HG02884 (cell line): ENCODE results near the gene TMC3.
"Not testable (repeated sequence)": the region's sequence is repeated elsewhere in the genome, so short reads cannot be mapped to it uniquely, and the experiment has no call there.

Experiments
- ATAC-seq: cut with Tn5 transposase; IDR thresholded peaks from one replicate; pipeline ENCODE4 v1.9.1; 2021; ENCODE audit warnings: mild to moderate bottlenecking, moderate library complexity; ENCODE audit not compliant: unreplicated experiment

Gene TMC3

GRCh38 chr15:81373775-81374395 is at the start of gene TMC3:
TSS of gene TMC3 (minus strand) at chr15:81374213. CDS start at chr15:81374077, 136 bp downstream.
- no peak for ATAC-seq

- ATAC-seq: no peak
Observed at GRCh38 chr15:81421461-81421860, 47.4 kb upstream of the TMC3 start.

DNA sequence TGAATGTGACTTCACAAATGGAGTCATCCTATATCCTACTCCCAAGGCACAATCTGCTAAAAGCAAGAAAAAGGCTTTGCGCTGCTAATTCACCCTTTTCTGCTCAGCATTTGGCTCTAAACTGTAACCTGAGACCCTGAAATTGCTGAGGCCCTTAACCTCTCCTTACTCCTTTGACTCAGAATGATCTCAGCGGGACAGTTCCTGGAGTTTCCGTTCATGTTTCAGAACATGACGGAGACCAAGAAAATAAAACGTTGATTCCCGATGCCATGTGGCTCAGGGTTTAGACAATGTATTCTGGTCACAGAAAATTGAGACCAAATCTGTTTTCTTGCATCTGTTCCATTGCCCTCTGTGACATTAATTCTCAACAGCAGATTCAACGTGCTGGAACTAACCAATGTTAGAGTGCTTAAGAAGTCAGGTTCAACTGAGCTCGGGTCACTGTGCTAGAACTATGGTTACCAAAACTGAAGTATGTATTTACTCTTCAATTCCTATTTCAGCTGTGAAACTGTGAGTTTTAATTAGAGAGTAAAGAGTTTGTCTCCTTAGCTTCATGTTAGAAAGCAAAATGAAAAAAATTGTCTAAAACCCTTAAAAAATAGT is 45.4 kb upstream of the TMC3 start:
- ATAC-seq: no peak

GRCh38 chr15:81418891-81419290 is 44.9 kb upstream of the TMC3 start:
- no peak for ATAC-seq

DNA sequence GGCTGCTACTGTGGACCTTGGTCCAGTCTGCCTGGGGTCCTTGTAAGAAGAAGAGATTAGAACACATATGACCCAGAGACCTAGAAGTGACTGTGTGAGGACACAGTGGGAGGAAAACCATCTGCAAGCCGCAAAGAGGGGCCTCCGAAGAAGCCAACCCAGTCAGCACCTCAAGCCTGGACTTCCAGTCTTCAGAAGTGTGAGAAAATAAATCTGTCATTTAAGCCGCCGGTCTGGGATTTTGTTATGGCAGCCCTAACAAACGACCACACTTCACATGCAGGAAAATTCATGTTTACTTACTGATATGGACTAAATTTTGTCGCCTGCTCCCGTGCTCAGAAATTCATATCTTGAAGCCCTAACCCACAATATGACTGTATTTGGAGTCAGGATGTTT is 44.4 kb upstream of the TMC3 start:
- no peak for ATAC-seq

DNA sequence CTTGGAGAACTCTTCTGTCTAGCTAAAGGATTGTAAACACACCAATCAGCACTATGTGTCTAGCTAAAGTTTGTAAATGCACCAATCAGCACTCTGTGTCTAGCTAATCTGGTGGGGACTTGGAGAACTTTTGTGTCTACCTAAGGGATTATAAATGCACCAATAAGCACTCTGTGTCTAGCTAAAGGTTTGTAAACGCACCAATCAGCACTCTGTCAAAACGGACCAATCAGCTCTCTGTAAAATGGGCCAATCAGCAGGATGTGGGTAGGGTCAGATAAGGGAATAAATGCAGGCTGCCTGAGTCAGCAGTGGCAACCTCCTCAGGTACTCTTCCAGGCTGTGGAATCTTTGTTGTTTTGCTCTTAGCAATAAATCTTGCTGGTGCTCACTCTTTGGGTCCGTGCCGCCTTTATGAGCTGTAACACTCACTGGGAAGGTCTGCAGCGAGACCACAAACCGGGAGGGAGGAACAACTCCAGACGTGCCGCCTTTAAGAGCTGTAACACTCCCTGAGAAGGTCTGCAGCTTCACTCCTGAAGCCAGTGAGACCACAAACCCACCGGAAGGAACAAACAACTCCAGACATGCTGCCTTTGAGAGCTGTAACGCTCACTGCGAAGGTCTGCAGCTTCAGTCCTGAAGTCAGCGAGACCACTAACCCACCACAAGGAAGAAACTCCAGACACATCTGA is 40.4 kb upstream of the TMC3 start:
- ATAC-seq: not testable (repeated sequence)

DNA sequence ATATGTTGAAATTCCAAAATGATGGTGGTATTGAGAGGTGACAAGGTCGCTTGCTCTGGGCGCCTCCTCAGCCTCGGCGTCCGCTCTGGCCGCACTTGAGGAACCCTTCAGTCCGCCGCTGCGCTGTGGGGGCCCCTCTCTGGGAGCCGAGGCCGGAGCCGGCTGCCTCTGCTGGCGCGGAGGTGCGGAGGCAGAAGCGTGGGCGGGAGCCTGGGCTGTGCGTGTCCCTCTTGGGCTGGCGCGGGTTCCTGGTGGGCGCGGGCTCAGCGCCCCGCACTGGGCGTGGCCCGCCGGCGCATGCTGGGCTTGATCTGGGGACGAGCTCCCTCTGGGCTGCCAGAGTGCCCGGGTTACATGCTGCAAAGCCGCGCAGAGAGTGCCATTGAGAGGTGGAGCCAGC is 39.8 kb upstream of the TMC3 start:
- no peak for ATAC-seq

- no peak for ATAC-seq
Observed at GRCh38 chr15:81411969-81412633, 38.1 kb upstream of the TMC3 start.

DNA sequence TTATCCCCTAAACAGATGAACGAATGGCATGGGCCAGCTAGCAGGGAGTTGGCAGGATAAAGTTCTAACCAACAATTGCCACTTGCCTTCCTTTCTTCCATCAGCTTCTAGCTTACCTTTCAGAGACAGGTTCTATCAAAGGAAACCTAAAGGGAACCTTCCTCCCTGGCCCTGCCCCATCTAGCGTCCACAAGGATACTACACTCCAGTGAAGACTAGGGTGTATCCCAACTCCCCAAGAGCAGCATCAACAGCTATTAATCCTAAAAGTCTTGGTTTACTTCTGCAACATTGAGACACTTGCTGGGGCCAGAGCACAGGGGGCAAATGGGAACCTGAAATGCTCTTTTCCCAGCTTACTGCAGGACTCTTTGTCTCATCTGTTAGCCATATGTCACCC is 37.0 kb upstream of the TMC3 start:
- ATAC-seq: no peak

GRCh38 chr15:81410318-81410753 is 36.3 kb upstream of the TMC3 start:
- no peak for ATAC-seq

DNA sequence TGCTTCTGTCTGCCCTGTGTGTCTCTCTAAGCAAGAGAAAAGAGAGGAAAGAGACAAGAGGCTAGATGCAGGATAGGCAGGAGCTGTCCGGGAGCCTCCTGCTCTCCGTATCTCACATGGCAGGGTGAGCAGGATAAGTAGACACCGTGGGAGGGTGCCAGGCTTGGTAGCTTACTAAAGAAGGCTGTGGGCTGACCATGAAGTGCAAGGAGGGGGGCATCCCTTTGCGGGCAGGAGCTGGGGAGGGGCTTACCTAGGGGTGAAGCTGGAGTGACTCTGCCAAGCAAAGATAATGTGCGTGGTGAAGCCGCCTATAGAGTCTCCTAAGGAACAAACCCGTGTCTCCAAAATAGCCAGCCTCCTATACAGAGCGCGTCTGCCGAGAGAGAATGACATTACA is 33.7 kb upstream of the TMC3 start:
- no peak for ATAC-seq

GRCh38 chr15:81407176-81407575 is 33.2 kb upstream of the TMC3 start:
- no peak for ATAC-seq

DNA sequence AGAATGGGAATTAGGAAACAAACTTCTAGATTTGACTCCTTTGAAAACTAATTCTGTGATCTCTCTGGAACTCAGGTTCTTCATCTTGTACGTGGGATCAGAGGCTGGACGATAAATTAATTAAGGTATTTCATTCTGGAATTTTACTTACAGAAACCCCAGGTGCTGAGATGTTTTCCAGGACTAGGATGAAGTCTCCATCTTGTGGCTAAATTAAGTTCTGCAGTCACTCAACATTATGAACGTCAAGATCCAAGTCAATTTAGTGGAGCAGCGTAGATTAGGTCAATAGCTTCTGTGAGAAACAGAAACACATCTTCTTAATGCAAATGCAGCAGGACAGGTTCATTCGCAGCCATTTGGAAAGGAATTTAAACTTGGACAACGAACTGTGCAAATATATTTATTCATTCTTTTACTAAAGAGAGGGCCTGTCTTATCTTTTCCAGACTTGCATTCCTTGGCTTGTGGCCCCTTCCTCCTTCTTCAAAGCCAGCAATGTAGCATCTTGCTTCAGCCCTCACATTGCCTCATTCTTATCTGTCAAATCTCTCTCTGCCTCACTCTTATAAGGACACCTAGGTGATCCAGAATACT is 26.7 kb upstream of the TMC3 start:
- no peak for ATAC-seq

DNA sequence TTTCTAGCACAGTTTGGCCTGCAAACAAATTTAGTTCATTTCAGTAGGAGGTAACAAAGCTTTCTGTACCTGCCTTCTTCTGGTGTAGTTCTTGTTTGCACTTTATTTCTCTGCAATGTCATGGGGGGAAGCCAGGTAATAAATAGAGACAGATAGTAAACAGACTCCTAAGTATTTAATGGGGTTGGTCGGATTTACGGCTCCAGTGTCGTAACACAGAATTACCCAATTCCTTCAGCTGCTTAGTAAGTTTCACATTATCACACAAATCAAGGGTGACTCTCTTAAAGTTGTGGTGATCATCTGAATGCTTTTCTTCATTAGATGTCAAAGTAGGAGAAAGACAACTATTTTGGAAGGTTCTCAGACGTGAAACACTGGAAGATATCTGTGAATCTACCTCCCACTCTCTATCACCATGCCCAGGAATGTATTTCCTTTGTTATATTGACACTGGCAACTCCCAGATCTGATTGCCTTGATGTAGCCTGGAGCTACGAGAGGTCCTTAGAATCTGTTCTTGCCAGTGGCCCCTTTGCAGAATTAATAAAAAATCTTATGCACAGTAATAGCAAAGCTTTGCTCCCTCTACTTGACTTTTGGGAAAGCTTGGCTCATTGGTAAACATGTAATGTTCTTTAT is 25.0 kb upstream of the TMC3 start:
- no peak for ATAC-seq

DNA sequence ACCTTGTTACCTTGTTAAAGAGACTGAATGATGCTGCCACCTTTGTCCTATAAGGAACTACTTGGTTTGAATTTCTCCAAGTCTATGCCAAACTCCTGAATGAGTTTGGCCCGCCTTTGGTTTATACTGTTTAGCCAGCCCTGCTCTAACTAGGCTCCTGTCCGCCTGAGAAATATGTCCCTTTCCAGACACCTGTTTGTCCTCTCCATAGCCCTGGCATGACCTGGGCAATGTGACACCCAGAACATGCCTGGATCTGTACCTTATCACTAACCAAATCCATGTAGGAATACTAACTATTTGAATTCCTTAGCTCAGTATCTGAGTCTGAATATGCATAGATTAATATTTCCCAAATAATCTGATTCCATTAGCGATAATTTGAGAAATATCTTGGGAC is 24.4 kb upstream of the TMC3 start:
- no peak for ATAC-seq

DNA sequence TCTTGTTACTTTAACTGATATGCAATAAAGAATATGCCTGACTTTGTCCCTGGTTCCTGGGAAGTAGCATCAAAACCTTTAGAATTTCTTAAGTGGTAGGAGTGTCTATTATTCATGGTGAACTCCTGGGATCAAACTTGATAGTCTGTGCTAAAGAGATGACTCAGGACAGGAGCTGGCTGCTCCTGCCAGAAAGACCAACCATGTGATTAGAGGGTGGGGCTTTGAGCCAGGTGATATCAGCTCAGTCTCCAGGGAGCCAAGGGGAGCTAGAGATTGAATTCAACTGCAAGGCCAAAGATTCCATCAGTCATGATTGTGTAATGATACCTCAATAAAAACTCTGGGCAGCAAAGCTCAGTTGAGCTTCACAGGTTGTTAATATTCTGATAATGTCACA is 20.6 kb upstream of the TMC3 start:
- ATAC-seq: no peak

- no peak for ATAC-seq
Observed at GRCh38 chr15:81391657-81392056, 17.6 kb upstream of the TMC3 start.

DNA sequence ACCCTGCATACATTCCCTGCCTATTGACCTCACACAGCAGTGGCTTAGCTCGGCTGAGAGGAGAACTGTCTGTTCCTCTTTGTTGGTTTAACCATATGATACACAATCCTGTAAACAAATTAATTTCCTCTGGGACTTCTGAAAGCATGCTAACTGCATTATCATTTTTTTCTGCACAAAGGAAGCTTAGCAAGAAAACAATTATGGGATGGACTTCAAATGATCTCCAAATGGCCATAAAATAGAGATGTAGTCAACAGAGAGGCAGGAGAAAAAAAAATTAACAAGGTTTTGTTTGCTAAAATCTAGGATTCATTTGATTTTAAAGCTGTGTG is 14.4 kb upstream of the TMC3 start:
- no peak for ATAC-seq

DNA sequence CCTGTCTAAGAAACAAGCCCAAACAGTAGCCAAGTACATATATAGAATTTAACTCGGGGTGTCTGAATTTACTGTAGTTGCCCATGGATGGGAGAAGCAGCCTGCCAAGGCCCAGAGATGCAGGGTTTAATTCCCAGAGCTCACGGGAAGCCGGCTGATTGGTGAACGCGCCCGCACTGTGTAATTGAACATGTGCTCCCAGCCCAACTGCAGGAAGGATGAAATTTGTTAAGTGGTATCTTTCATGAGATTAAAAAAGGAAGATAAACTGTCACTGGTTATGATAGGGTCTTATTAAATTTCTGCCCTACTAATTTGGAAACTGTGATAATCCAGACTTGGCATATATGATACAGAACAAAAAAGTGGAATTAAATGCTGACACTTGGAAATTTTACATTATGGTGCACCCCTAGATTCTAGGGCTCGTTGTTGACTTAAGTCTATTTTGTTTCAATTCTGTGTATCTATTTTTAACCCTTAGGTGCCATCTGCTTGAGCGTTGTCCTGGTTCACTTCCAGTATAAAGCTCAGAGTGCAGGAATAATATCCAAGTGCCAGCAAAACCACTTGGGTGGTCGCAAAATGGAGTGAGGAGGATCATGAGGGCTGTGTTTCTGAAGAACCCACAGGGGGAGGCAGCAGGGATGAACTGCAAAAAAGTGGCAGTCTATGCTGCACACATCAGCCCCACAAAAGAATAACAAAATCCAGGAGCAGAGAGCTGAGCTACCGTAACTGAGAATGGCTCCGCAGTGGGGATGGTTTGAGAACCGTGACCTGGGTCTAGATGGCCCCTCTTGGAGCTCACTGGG is 13.8 kb upstream of the TMC3 start:
- no peak for ATAC-seq

- ATAC-seq: no peak
Observed at GRCh38 chr15:81386947-81387346, 12.9 kb upstream of the TMC3 start.
